HG03159 (cell line): ENCODE measurements around the gene ABI3BP.
A peak's percentile ranks its signal among the peaks of the same experiment; 100 is the strongest.

Experiments used
- ATAC-seq: cut with Tn5 transposase; IDR thresholded peaks from one replicate; pipeline ENCODE4 v1.9.1; 2021; ENCODE audit warnings: mild to moderate bottlenecking, moderate library complexity; ENCODE audit not compliant: unreplicated experiment

The ABI3BP gene

DNA sequence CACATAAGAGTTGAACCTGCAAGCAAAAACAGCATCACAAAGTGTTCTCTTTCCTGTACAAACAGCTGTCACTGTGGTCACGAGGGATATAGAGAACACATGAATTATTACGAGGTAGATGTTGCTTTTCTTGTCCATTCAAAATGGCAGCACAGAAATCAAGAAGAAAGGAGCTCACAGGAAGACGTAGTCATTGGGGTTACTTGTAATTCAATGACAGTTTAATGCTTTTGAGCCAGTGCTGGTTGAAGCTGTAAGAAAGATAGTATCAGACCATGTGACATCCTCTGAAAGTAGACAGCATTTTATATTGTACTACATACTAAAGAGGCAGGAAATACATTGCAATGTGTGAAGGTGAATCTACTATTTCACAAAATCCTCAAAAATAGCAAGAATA lies 140.4 kb downstream of the ABI3BP start:
- ATAC-seq = no peak

GRCh38 chr3:100850701-100851100 lies 142.5 kb downstream of the ABI3BP start:
- no peak for ATAC-seq

- no peak for ATAC-seq
Observed at GRCh38 chr3:100850156-100850555, 143.1 kb downstream of the ABI3BP start.

DNA sequence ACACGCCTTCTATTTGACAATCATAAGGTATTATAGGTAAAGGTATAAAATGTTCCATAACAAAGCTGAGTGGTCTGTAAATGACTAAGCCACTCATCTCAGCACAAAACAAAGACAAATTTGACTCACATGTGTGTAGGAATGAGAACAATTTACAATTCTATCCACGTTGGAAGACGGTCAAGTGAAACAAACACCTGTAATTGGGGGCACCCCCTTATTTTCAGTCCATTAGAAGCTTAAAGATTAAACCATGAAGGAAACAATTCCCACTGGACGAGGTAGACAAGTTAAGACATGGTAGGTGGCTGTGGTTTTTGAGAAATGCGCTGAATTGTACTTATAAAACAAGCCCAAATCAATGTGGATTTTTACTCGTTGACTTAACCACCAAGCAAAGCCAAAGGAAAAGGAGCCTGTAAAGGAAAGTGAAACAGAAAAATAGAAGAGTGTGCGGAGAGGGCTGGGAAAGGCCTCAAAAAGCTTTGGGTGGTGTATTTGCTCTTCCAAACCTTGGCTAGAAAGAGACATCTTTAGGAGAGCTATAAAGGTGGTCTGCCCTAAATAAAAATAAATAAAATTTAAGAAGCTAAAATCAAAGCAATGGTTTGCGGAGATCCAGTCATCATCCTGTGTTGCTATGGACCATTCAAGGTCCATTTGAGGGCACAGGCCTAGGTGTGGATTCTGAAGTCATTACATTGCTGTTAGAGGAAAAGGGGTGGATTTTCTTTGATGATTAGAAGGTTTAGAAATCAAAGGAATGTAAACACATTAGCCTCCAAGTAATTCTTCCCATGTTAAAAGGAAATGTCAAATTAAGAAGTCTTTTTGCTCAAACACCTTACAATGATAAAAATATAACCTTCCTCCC lies 148.9 kb downstream of the ABI3BP start:
- no peak for ATAC-seq

DNA sequence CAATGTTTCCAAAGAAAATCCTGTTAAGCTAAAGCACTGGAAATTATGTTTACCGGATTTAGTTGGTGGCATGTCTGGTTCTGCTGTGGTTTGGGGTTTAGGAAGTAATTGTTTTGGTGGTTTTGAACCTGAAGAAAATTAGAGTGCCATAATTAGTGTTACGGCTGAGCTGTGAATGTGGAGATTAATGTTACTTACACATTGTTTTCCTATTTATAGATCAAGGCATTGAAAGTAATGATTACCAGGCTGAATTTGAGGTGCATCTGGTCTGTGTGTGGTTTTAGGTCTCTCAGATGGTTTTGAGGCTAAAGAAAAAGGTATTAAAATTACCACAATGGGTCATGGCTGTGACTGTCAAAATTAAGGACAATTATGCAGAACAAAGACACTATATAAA lies 155.1 kb downstream of the ABI3BP start:
- ATAC-seq = no peak

- no peak for ATAC-seq
Observed at GRCh38 chr3:100836661-100837060, 156.6 kb downstream of the ABI3BP start.

GRCh38 chr3:100834332-100834731 lies 158.9 kb downstream of the ABI3BP start:
- ATAC-seq = no peak

GRCh38 chr3:100833483-100833882 lies 159.7 kb downstream of the ABI3BP start:
- ATAC-seq = no peak

DNA sequence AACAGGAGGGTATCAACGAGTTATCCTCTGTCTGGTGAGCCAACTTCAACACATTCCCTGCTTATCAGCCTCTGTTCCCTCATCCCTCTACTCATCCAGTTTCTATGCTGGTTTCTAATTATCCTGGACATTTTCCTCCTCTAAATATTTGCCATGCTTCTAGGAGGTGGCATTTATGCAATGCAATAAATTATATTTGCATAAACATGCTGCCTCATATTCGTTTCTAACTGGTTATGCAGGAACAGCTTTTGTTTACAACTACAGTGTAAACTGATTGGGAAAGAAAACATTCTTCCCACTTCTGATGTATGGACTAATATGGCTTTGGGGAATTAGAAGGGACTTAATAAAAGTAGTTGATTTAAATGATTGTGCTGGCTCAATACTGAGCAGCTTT lies 161.6 kb downstream of the ABI3BP start:
- no peak for ATAC-seq

DNA sequence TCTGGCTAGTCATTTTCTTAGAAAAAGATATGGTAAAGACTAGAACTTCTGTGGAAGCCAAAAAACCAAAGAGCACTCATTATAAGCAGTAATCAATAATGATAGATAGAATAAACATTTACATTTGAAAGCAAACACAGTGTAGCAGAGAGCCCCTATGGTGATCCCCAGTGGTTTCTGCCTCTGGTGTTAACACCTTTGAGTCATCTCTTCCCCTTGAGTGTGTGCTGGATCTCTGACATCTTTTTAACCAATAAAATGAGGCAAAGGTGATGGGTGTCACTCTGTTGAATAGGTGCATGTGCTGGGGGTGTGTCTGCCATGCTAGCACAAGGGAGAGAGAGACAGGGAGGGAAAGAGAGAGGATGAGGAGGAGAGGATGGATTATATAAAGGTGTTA lies 162.3 kb downstream of the ABI3BP start:
- ATAC-seq = no peak

- ATAC-seq = no peak
Observed at GRCh38 chr3:100825574-100825973, 167.6 kb downstream of the ABI3BP start.

DNA sequence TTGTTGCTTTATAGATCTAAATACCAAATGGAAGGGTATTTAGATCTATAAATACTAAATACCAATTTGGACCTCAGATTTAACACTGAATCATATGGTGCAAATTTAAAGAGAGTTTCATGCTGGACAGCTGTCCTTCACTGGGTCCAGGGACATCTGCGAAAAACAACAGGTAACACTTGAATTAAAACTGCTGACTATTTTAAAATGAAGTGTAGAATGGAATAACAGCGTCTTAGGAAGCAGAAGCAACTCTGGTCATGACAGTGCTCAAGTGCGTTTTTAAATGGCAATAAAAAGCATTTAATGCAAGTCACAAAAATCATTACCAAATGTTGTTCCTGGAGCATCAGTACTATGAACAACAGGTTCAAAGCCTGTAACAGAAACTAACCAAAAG lies 177.6 kb downstream of the ABI3BP start:
- ATAC-seq = no peak

GRCh38 chr3:100813828-100814227 lies 179.4 kb downstream of the ABI3BP start:
- no peak for ATAC-seq

DNA sequence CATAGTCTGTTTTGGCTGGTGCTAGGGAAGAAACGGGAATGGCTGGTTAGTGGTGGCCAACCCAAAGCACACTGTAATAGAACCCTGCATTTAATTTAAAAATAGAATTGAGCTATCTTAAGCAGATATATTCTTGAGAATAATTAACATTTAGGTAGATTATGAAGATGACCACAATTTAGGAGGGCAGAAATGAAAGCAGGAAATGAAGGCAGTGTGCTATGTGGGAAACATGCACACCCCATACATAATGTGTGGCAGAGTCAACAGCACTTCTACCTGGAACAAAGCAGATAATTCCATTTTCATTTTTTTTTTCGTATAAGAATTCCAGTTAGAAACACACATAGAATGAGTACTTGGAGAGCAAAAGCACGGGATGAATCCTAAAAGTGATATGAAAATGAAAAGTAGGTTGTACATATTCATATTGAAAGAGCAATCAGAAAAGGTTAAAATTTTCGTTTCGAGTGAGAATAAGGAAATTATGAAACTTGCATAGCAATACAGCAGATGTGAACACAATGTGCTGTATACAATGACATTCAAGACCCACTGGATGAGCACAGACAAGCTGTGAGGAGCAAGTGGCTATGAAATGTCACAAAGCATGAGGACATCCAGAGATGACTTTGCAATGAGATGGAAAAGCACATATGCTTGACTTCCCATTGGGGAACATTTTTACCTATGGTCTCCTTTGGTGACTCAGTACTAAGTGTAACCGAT lies 181.3 kb downstream of the ABI3BP start:
- ATAC-seq = peak; percentile 62

GRCh38 chr3:100810671-100811070 lies 182.6 kb downstream of the ABI3BP start:
- no peak for ATAC-seq

GRCh38 chr3:100804631-100805030 lies 188.6 kb downstream of the ABI3BP start:
- no peak for ATAC-seq

- ATAC-seq = no peak
Observed at GRCh38 chr3:100803711-100804110, 189.5 kb downstream of the ABI3BP start.

GRCh38 chr3:100802126-100802525 lies 191.1 kb downstream of the ABI3BP start:
- ATAC-seq = no peak

GRCh38 chr3:100798012-100798411 lies 195.2 kb downstream of the ABI3BP start:
- ATAC-seq = no peak

DNA sequence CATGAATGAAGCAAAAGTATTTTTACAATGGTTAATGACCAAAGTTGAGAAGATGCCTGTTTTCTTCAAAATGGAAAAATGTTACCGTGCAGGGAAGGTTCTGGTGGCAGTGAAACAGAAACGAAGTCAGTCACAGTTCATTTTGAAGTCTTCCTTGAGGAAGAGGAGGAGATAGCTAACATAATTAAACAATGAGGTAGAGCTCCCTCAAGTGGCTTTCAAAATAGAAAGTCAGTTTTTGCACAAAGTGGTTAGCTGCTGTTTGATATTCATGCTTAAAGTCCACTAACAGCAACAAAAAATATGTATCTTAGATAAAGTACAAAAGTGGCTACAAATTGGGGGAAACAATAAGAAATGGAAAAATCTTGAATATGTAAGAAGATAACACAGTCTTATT lies 196.7 kb downstream of the ABI3BP start:
- no peak for ATAC-seq

DNA sequence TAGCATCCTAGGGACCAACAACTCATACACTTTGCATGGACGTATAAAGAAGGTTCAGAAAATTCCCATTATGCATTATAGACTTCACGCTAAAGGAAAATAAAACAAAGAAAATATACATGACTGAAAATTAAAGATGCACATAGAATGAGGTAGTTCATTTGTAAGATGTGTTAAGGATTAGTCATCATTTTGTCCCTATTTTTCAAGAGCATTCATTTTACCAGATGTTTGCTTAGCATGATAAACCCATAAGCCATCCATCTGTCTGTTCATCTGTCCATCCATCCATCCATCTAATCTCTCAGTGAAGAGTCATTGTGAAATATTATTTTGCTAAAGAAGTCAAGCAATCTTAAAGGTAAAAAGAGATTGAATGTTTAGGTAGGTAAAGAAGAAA lies 203.6 kb downstream of the ABI3BP start:
- no peak for ATAC-seq

- no peak for ATAC-seq
Observed at GRCh38 chr3:100783619-100784018, 209.6 kb downstream of the ABI3BP start.
